B cell (primary cell): ENCODE data around the gene XYLT1. TPM values are rescaled to one million over a fixed set of nuclear protein-coding genes. Genes with fewer than 3 reads are reported as not detected.
A peak's percentile ranks its signal among the peaks of the same experiment; 100 is the strongest.

ENCODE experiments used
- ATAC-seq: fragments of 200-7000 bp; cut with Tn5 transposase; one replicate; pipeline ENCODE4 v1.10.0; 2021; ENCODE audit warnings: low read depth, mild to moderate bottlenecking, moderate number of reproducible peaks, moderate library complexity
- CTCF ChIA-PET: fragments of 350-600 bp; sonication (Branson Sonifier 250); formaldehyde crosslinking; loops from one replicate; lab custom pipeline; 2021; ENCODE audit warnings: antibody characterized with exemption, inconsistent platforms; lab: Charles Lee
- POLR2A ChIA-PET: fragments of 350-600 bp; sonication (Branson Sonifier 250); formaldehyde crosslinking; loops from one replicate; lab custom pipeline; 2021; ENCODE audit warnings: antibody characterized with exemption; lab: Charles Lee
- DNase-seq: peaks from one replicate; pipeline ENCODE4 v3.0.0; 2013
- H2AFZ ChIP-seq: 2 replicates; pipeline ENCODE4 v1.6.1; 2012; ENCODE audit warnings: mild to moderate bottlenecking, low read depth, low read length; ENCODE audit not compliant: insufficient read depth, poor library complexity, severe bottlenecking
- H3K27ac ChIP-seq, 2 donors: 1 replicate in 1 of 2; 2 replicates in 1 of 2; pipeline ENCODE4 v1.5.1; 2012 to 2013; ENCODE audit warnings: low read length in 2 of 2, mild to moderate bottlenecking in 2 of 2, moderate library complexity in 1 of 2
- H3K27me3 ChIP-seq, 4 experiments: fragments of 200-600 bp in 1 of 4; sonication (generic) in 1 of 4; replicated peaks in 1 of 4; 1 replicate in 2 of 4; 2 replicates in 2 of 4; pipeline versions ENCODE4 v1.6.1 to v1.7.0; 2013 to 2016; ENCODE audit warnings: low read length in 3 of 4, mild to moderate bottlenecking in 2 of 4, mixed read lengths in 1 of 4, moderate library complexity in 1 of 4; ENCODE audit not compliant: insufficient read depth in 4 of 4, control insufficient read depth in 3 of 4; ENCODE audit errors: control extremely low read depth in 1 of 4
- H3K36me3 ChIP-seq, 2 experiments: replicated peaks in 1 of 2; 1 replicate in 1 of 2; 2 replicates in 1 of 2; pipeline versions ENCODE4 v1.6.1 to v1.7.1; 2013; ENCODE audit warnings: low read length in 1 of 2; ENCODE audit not compliant: insufficient read depth in 2 of 2, control insufficient read depth in 1 of 2; ENCODE audit errors: control extremely low read depth in 1 of 2, extremely low read depth in 1 of 2
- H3K4me1 ChIP-seq, 2 donors: fragments of 200-600 bp in 1 of 2; sonication (generic) in 1 of 2; 1 replicate in 1 of 2; 2 replicates in 1 of 2; pipeline versions ENCODE4 v1.5.1 to v1.6.1; 2013 to 2017; ENCODE audit warnings: low read length in 2 of 2; ENCODE audit not compliant: control insufficient read depth in 2 of 2, insufficient read depth in 2 of 2
- H3K4me2 ChIP-seq: replicated peaks from 2 replicates; pipeline ENCODE3; 2012; ENCODE audit warnings: mild to moderate bottlenecking, low read depth, low read length; ENCODE audit not compliant: poor library complexity, severe bottlenecking
- H3K4me3 ChIP-seq, 5 experiments: fragments of 200-600 bp in 1 of 5; sonication (generic) in 1 of 5; 1 replicate in 3 of 5; 2 replicates in 2 of 5; pipeline versions ENCODE4 v1.5.1 to v1.7.0; 2011 to 2016; ENCODE audit warnings: low read length in 4 of 5, mild to moderate bottlenecking in 4 of 5, low read depth in 2 of 5, control low read depth in 1 of 5, moderate library complexity in 1 of 5; ENCODE audit not compliant: insufficient read depth in 1 of 5; ENCODE audit errors: control extremely low read depth in 1 of 5, extremely low read depth in 1 of 5
- H3K79me2 ChIP-seq: fragments of 200-600 bp; sonication (generic); one replicate; pipeline ENCODE4 v1.6.0; 2016; ENCODE audit warnings: low read length; ENCODE audit not compliant: control insufficient read depth, insufficient read depth
- H3K9ac ChIP-seq: fragments of 200-600 bp; sonication (generic); 2 replicates; pipeline ENCODE4 v1.6.1; 2017; ENCODE audit warnings: mild to moderate bottlenecking, low read length, moderate library complexity
- H3K9me3 ChIP-seq, 3 donors: one replicate each; pipeline versions ENCODE4 v1.6.1 to v1.7.1; 2013; ENCODE audit warnings: low read length in 2 of 3; ENCODE audit not compliant: control insufficient read depth in 2 of 3, insufficient read depth in 1 of 3; ENCODE audit errors: control extremely low read depth in 1 of 3
- H4K20me1 ChIP-seq: 2 replicates; pipeline ENCODE4 v1.6.0; 2012; ENCODE audit warnings: mild to moderate bottlenecking, low read length; ENCODE audit not compliant: insufficient read depth, control insufficient read depth, poor library complexity, severe bottlenecking
- H3K27ac Mint-ChIP-seq: one replicate; pipeline ENCODE4 v1.8.0; 2021; ENCODE audit warnings: mixed read lengths
- H3K27me3 Mint-ChIP-seq: one replicate; pipeline ENCODE4 v1.8.0; 2021; ENCODE audit warnings: mixed read lengths
- H3K4me1 Mint-ChIP-seq: one replicate; pipeline ENCODE4 v1.8.0; 2021; ENCODE audit warnings: mixed read lengths
- H3K4me3 Mint-ChIP-seq: one replicate; pipeline ENCODE4 v1.8.0; 2021; ENCODE audit warnings: mixed read lengths
- H3K9me3 Mint-ChIP-seq: one replicate; pipeline ENCODE4 v1.8.0; 2022; ENCODE audit warnings: mixed read lengths; ENCODE audit not compliant: insufficient read depth
- CTCF ChIP-seq: fragments of 200-600 bp; IDR thresholded peaks from one replicate; pipeline ENCODE4 v1.8.0; 2022; ENCODE audit warnings: antibody characterized with exemption, mild to moderate bottlenecking
- EZH2 ChIP-seq: IDR thresholded peaks from 2 replicates; pipeline ENCODE4 v1.6.1; 2012; ENCODE audit warnings: borderline replicate concordance, low read depth, mild to moderate bottlenecking, moderate library complexity, low read length; ENCODE audit not compliant: insufficient read depth, poor library complexity, severe bottlenecking
- WGBS: methylation state at CpG from one replicate; pipeline ENCODE4 v1.1.5; 2013; ENCODE audit warnings: missing lambda C conversion rate; ENCODE audit not compliant: insufficient coverage; 5-methylcytosine and 5-hydroxymethylcytosine counted together
- intact Hi-C: fragments of 100-400 bp; cut with micrococcal nuclease; formaldehyde crosslinking; loops from one replicate; pipeline ENCODE4 v1.10.0; 2022
- polyA plus RNA-seq: library from polyadenylated mRNA; depleted of rRNA; stranded (reverse); fragments of >200 nt; gene quantifications from 2 replicates; pipeline ENCODE4 v1.2.3, GENCODE V29; 2012
- total RNA-seq, 2 donors: library from RNA; stranded (reverse); fragments of 120-200 nt in 1 of 2; gene quantifications; 1 replicate in 1 of 2; 2 replicates in 1 of 2; pipeline versions ENCODE4 v1.2.3 to v1.2.4, GENCODE V29; 2013 to 2022

The XYLT1 gene
- total and polyA plus RNA-seq, 2 donors (not counting 1 experiment from before 2014, with no cell fraction given), result 8.7 to 59.6 TPM

- Histone ChIP-seq H3K4me2 (peak overlapping the region; percentile 15), H3K36me3 (peaks cover 0 to 4% of the 10 kb centered on the region in 2 experiments), H3K27me3 (no peaks in the 10 kb centered on the region), H3K4me3 (no peak overlapping the region), H3K27ac (peak overlapping the region in 1 of 2 donors; percentile 10), H2AFZ (peak overlapping the region; percentile 11), H3K9ac (no peak overlapping the region), H3K79me2 (peaks cover 84% of the 10 kb centered on the region), H3K9me3 (no peaks in the 10 kb centered on the region), H4K20me1 (no peaks in the 10 kb centered on the region), H3K4me1 (peaks cover 60 to 85% of the 10 kb centered on the region in 2 donors)
- Mint-ChIP-seq H3K27me3 (no peaks in the 10 kb centered on the region), H3K4me1 (peaks cover 68% of the 10 kb centered on the region), H3K27ac (peak overlapping the region; percentile 70), H3K9me3 (no peaks in the 10 kb centered on the region), H3K4me3 (peak overlapping the region; percentile 26)
- DNase-seq, result peak; percentile 25
- ChIA-PET CTCF (interaction anchor here (0.6 to 1.6 kb wide), 2 partner anchors 54 to 128 kb away, joined by 3 read pairs; no protein-coding TSS in a partner anchor), POLR2A (interaction anchor here (0.6 kb wide), 1 partner anchor 176 kb away, joined by 3 read pairs; no protein-coding TSS in a partner anchor)
- 40% methylated on average over 1 of the region's 3 CpGs for WGBS
- TF ChIP-seq CTCF, result no peak
- TF ChIP-seq EZH2, result no peak
- intact Hi-C loops, result no loop called here
- ATAC-seq, result no peak
Observed at GRCh38 chr16:17380613-17381012, 90.1 kb downstream of the XYLT1 start.

- Histone ChIP-seq H3K4me2 (peak overlapping the region; percentile 62), H3K27ac (peak overlapping the region; percentile 84 to 89), H3K9me3 (no peaks in the 10 kb centered on the region), H4K20me1 (no peaks in the 10 kb centered on the region), H3K27me3 (no peaks in the 10 kb centered on the region), H3K9ac (no peak overlapping the region), H3K36me3 (no peaks in the 10 kb centered on the region), H3K4me1 (peaks cover 73 to 93% of the 10 kb centered on the region in 2 donors), H3K4me3 (no peak overlapping the region), H3K79me2 (peaks cover 84% of the 10 kb centered on the region), H2AFZ (no peak overlapping the region)
- ATAC-seq (no peak), DNase-seq (no peak)
- POLR2A ChIA-PET, result interaction anchor here (1.0 kb wide), 1 partner anchor 9 kb away, joined by 5 read pairs; no protein-coding TSS in a partner anchor
- CTCF ChIA-PET, result interaction anchor here (0.8 to 2.9 kb wide), 4 partner anchors 9 to 126 kb away, joined by 3 to 14 read pairs (median 7); no protein-coding TSS in a partner anchor
- WGBS, result 49% methylated on average over 7 of the region's 7 CpGs
- no peaks in the 10 kb centered on the region for H3K9me3 Mint-ChIP-seq
- H3K27me3 Mint-ChIP-seq, result no peaks in the 10 kb centered on the region
- peaks cover 75% of the 10 kb centered on the region for H3K4me1 Mint-ChIP-seq
- no peak overlapping the region for H3K4me3 Mint-ChIP-seq
- intact Hi-C loops, result loop anchor here (2.0 to 5.0 kb wide), 3 partner anchors 16 to 83 kb away; no protein-coding TSS in a partner anchor
- H3K27ac Mint-ChIP-seq, result peak overlapping the region; percentile 68
- no peak for TF ChIP-seq EZH2
- no peak for TF ChIP-seq CTCF
Observed at GRCh38 chr16:17379121-17379571, 91.6 kb downstream of the XYLT1 start.
